Stimulated activated CD4-positive, alpha-beta T cell treated with anti-CD3 and anti-CD28 coated beads, Interleukin-12 subunit alpha, Interleukin-12 subunit beta, amount 100 ng/mL, for 4 hours (primary cell): ENCODE measurements around the gene MEIS1.

ENCODE experiments used
- DNase-seq: peaks from one replicate; pipeline ENCODE4 v3.0.0-alpha.2; 2020

The MEIS1 gene

DNA sequence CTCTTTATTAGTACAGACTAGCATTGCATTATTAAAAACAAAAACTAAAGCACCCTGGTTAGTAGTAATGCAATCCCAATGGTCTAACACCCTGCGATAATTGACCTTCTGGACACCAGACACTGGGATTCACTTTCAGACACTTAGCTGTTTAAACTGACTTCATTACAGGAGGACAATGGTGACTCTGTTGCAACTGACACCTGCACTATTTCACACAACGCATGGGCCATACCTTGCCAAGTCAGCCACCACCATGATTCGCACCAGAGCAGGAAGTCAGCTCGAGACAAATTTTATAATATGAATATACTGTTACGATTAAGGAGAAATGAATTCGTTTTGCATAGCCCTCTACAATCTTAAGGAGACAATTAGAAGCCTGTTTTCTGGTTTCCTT lies 150.7 kb downstream of the MEIS1 start:
- no peak for DNase-seq

DNA sequence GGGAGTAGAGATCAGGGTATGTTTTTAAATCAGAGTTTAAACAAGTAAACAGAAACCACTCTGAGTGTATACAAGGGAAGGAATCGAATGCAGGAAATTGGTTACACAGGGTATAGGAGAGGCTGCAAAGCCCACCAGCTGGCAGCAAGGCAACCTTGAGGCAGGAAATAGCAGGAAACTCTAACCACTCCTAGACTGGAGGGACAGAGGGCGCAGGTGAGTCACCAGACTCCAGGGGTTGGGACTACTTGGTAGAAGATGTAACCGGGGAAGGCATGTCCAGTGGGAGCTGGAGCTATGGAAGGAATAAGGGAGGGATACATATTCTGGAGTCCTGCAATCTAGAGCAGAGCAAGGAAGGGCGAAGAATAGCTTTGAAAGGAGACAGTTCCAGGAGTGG lies 152.3 kb downstream of the MEIS1 start:
- DNase-seq = no peak

DNA sequence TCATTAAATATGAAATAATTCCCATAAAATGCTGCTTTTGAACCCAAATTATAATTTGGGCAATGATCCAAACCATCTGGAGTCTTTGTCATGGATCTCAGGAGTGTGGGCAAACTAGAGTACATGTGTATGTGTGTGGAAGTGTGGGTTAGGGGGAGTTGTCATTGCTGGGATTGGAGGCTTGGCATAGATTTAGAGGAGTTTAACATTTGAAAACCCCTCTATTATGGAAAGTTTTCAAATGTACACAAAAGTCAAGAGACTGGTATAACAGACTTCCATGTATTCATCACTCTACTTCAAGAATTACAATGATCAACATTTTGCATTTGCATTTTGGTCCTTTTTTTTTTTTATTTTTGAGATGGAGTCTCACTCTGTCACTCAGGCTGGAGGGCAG lies 159.1 kb downstream of the MEIS1 start:
- DNase-seq = no peak

DNA sequence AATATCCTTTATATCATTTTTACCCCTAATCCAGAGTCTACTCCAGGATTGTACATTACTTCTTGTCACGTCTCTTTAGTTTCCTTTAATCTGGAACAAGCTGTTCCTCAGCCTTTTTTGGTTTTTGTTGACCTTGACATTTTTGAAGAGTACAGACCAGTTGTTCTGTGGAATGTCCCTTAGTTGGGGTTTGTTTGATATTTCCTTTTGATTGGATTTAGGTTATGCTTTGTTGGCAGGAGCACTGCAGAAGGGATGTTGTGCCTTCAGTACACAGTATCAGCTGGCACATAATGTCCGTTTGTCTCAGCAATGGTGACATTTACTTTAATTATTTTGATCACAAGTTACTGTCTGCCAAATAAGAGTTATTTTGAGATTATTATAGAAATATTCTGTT lies 160.6 kb downstream of the MEIS1 start:
- DNase-seq = no peak

DNA sequence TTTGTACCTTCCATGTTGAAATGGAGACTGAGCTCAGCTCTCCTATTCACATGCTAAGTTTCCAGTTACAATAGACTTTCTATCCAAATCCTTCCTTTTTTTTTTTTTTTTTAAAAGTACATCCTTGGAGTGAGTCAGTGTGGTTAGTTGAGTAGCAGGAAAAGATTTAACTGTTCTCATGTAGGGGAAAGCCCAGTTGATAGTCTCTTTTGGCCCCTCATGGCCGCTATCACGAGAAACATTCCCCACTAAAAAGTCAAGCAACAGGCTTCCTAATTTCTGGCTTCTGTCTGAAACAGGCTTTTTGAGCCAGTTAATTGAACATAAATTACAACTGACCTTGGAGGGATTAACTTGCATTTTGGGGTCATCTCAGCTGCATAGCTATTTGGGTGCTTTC lies 161.3 kb downstream of the MEIS1 start:
- DNase-seq = no peak

DNA sequence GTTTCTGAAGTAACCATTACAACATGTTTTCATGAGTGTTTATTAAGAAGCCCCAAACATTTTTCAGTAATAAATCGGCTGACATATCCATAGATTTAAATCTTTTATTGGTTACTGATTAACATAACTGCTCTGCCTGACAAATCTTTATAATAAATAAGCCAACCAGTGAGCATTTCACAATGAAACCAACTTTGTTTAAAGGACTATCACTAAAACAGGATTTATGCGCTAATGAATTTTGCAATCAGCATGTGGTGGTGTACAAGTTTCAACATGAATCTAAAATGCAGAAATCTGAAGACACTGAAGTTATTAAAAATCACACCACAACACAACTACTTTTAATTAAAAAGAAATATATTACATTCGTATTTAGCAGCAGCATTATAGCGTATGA lies 166.7 kb downstream of the MEIS1 start:
- no peak for DNase-seq

DNA sequence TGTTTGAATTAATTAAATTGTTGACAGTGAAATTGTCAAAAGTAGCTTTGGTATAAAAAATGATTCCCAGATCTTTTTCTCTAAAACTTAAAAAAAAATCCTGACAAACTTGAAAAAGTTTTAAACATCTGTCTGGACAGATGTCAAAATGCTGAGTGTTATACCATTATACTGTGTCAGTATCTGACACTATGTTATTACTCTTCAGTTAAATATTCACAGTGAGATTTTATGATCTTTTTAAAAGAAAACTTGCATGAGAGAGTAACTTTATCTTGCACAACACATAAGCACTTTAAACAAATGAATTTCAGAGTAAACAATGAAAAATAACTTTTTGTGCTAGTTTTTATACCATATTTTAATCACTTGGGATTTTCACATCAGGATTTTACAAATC lies 167.4 kb downstream of the MEIS1 start:
- no peak for DNase-seq

DNA sequence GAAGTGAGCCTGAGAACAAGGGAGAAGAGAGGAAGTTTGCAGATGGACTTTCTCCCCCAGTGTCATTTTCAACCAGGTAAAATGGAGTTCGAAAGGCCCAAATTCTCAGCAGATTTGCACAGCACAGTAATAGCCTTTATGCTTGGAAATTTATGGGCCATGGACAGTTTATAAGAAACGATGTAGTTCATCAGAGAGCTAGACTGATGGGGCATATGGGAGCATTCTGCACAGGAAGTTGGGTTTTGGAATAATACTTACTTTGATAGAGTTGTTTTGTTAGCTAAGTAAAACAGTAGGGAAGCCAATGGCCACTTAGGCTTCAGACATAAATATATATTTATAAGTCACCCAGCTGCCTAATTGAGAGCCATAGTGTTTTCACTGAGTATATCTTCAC lies 169.4 kb downstream of the MEIS1 start:
- no peak for DNase-seq

DNA sequence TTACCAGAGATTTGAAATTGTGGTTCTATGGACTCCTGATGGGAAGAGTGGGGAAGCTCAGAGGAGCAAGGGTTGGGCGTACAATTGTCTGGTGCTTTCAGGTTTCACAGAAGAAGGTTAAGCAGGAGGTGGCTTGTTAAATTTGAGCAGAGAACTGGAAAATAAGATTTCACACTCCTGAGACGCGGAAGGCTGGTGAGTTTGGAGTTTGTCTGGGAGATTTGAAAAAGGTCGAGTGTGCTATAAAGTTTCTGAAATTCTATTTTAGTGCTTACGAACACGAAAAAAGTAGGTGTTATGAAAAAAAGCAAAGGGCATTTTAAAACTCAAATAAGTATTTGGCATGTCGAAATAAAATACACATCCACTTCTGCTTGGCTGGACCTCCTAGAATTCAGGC lies 170.1 kb downstream of the MEIS1 start:
- DNase-seq = no peak

DNA sequence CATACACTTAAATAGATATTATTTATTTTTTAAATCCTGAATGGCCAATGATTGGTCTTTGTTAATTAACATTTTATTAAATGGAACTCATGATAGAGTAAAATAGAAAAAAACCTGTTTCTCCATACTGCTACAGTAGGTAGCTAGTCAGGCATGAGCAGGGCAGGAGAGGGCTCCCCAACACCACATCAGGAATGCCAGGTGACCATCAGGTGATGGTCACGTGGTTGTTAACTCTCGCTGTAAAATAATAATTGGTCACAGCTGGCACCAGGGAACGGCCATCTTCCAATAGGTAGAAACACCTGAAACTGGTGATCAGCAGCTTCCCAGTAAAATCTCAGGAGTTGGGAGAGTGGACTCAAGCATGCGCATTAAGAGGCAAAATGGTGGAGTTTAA lies 172.2 kb downstream of the MEIS1 start:
- DNase-seq = no peak
